GM23338 (cell line): ENCODE data around the gene CLIC3. TPM values are rescaled to one million over a fixed set of nuclear protein-coding genes. Genes with fewer than 3 reads are reported as not detected.

Source experiments
- ATAC-seq: fragments of 200-7000 bp; cut with Tn5 transposase; 3 replicates; pipeline ENCODE4 v1.9.1; 2020
- DNase-seq: peaks from one replicate; pipeline ENCODE4 v3.0.0-alpha.2; 2015; ENCODE audit warnings: low spot score
- H2AFZ ChIP-seq: fragments of 200-600 bp; sonication (generic); 2 replicates; pipeline ENCODE4 v1.8.0; 2016; ENCODE audit warnings: antibody characterized with exemption, mild to moderate bottlenecking, moderate library complexity
- H3F3A ChIP-seq: fragments of 200-600 bp; sonication (generic); replicated peaks from 2 replicates; pipeline ENCODE4 v1.8.0; 2017; ENCODE audit warnings: antibody characterized with exemption, mixed run types, low read depth
- H3K27ac ChIP-seq: fragments of 200-600 bp; sonication (generic); 2 replicates; pipeline ENCODE4 v1.6.1; 2016; ENCODE audit warnings: low read depth
- H3K27me3 ChIP-seq: fragments of 200-600 bp; sonication (generic); 2 replicates; pipeline ENCODE4 v1.8.0; 2016; ENCODE audit warnings: mild to moderate bottlenecking, mixed run types, moderate library complexity; ENCODE audit not compliant: insufficient read depth
- H3K36me3 ChIP-seq: fragments of 200-600 bp; sonication (generic); 2 replicates; pipeline ENCODE4 v1.8.0; 2016; ENCODE audit warnings: mild to moderate bottlenecking; ENCODE audit not compliant: insufficient read depth
- H3K4me1 ChIP-seq: fragments of 200-600 bp; sonication (generic); 2 replicates; pipeline ENCODE4 v1.8.0; 2016; ENCODE audit warnings: mild to moderate bottlenecking, moderate library complexity; ENCODE audit not compliant: insufficient read depth
- H3K4me2 ChIP-seq: fragments of 200-600 bp; sonication (generic); 2 replicates; pipeline ENCODE4 v1.7.1; 2017; ENCODE audit warnings: mixed run types
- H3K4me3 ChIP-seq: fragments of 200-600 bp; sonication (generic); 2 replicates; pipeline ENCODE4 v1.6.1; 2016; ENCODE audit warnings: mixed run types
- H3K79me2 ChIP-seq: fragments of 200-600 bp; sonication (generic); replicated peaks from 2 replicates; pipeline ENCODE4 v1.8.0; 2017; ENCODE audit warnings: mild to moderate bottlenecking; ENCODE audit not compliant: insufficient read depth
- H3K9me2 ChIP-seq: fragments of 200-600 bp; sonication (generic); 2 replicates; pipeline ENCODE4 v1.8.0; 2017; ENCODE audit not compliant: insufficient read depth
- H4K20me1 ChIP-seq: fragments of 200-600 bp; sonication (generic); replicated peaks from 2 replicates; pipeline ENCODE4 v1.8.0; 2017; ENCODE audit warnings: mild to moderate bottlenecking; ENCODE audit not compliant: insufficient read depth
- H3K27ac Mint-ChIP-seq: 2 replicates; pipeline ENCODE4 v1.8.0; 2020; ENCODE audit warnings: inconsistent platforms, mild to moderate bottlenecking, moderate library complexity, mixed read lengths
- H3K27me3 Mint-ChIP-seq: 3 replicates; pipeline ENCODE4 v1.8.0; 2022; ENCODE audit warnings: low read depth, mild to moderate bottlenecking, moderate library complexity, mixed read lengths, inconsistent platforms; ENCODE audit not compliant: insufficient read depth, poor library complexity
- H3K36me3 Mint-ChIP-seq: 3 replicates; pipeline ENCODE4 v1.8.0; 2021; ENCODE audit warnings: low read depth, mild to moderate bottlenecking, inconsistent platforms, moderate library complexity, mixed read lengths
- H3K4me1 Mint-ChIP-seq: 3 replicates; pipeline ENCODE4 v1.8.0; 2020; ENCODE audit warnings: mild to moderate bottlenecking, inconsistent platforms, mixed read lengths
- H3K4me3 Mint-ChIP-seq: 3 replicates; pipeline ENCODE4 v1.8.0; 2021; ENCODE audit warnings: moderate library complexity, mild to moderate bottlenecking, inconsistent platforms, mixed read lengths
- H3K9me3 Mint-ChIP-seq: 3 replicates; pipeline ENCODE4 v1.8.0; 2020; ENCODE audit warnings: moderate library complexity, mild to moderate bottlenecking, inconsistent platforms, mixed read lengths
- CREB1 ChIP-seq: fragments of 250-450 bp; sonication (Bioruptor Pico); IDR thresholded peaks from 2 replicates; pipeline ENCODE4 v1.5.0; 2020; ENCODE audit warnings: low read depth, mild to moderate bottlenecking, moderate library complexity
- EZH2 ChIP-seq: fragments of 200-600 bp; sonication (generic); IDR thresholded peaks from one replicate; pipeline ENCODE4 v1.8.0; 2017; ENCODE audit warnings: antibody characterized with exemption, mild to moderate bottlenecking, low read depth; ENCODE audit not compliant: unreplicated experiment
- EZH2phosphoT487 ChIP-seq: fragments of 200-600 bp; sonication (generic); IDR thresholded peaks from one replicate; pipeline ENCODE4 v1.8.1; 2018; ENCODE audit warnings: antibody characterized with exemption; ENCODE audit not compliant: unreplicated experiment
- JUNB ChIP-seq: IDR thresholded peaks from one replicate; pipeline ENCODE4 v1.6.1; 2016; ENCODE audit warnings: antibody characterized with exemption; ENCODE audit not compliant: unreplicated experiment
- NANOG ChIP-seq: IDR thresholded peaks from 2 replicates; pipeline ENCODE4 v1.6.1; 2016; ENCODE audit warnings: antibody characterized with exemption, borderline replicate concordance
- POLR2AphosphoS5 ChIP-seq: IDR thresholded peaks from 2 replicates; pipeline ENCODE4 v1.6.1; 2016; ENCODE audit warnings: antibody characterized with exemption, low read depth
- ZNF114 ChIP-seq: fragments of 250-450 bp; sonication (Bioruptor Pico); IDR thresholded peaks from 2 replicates; pipeline ENCODE4 v1.5.0; 2020; ENCODE audit warnings: mild to moderate bottlenecking, moderate library complexity
- ZNF331 ChIP-seq: fragments of 250-450 bp; sonication (Bioruptor Pico); IDR thresholded peaks from 2 replicates; pipeline ENCODE4 v1.5.0; 2020; ENCODE audit warnings: low read depth, mild to moderate bottlenecking, moderate library complexity
- polyA plus RNA-seq: library from polyadenylated mRNA; unstranded; fragments of >200 nt; fragmentation: Nextera tagmentation; extraction: Ambion mirVana; gene quantifications from 2 replicates; pipeline ENCODE4 v1.2.1, GENCODE V29; 2016
- total RNA-seq: library from RNA; depleted of rRNA; stranded (reverse); fragments of >200 nt; shearing (Covaris generic); gene quantifications from 2 replicates; pipeline ENCODE4 v1.2.3, GENCODE V29; 2014
- TF ChIP-seq, protein P1 (sequence below): fragments of 250-450 bp; sonication (Bioruptor Pico); IDR thresholded peaks from 2 replicates; pipeline ENCODE4 v1.5.0; 2020; ENCODE audit warnings: mild to moderate bottlenecking, moderate library complexity
- TF ChIP-seq, protein P2 (sequence below): IDR thresholded peaks from one replicate; pipeline ENCODE4 v1.6.1; 2018; ENCODE audit warnings: antibody characterized with exemption; ENCODE audit not compliant: unreplicated experiment
- TF ChIP-seq, protein P3 (sequence below), 2 experiments: fragments of 200-600 bp in 1 of 2; sonication (generic) in 1 of 2; conservative IDR thresholded peaks; 2 replicates each; pipeline versions ENCODE4 v1.5.1 to v1.6.1; 2016 to 2017; ENCODE audit warnings: antibody characterized with exemption in 2 of 2, low read depth in 2 of 2, mild to moderate bottlenecking in 2 of 2, moderate library complexity in 1 of 2
- TF ChIP-seq, protein P4 (sequence below): IDR thresholded peaks from 2 replicates; pipeline ENCODE4 v1.6.1; 2016; ENCODE audit warnings: antibody characterized with exemption

The CLIC3 gene
- total and polyA plus RNA-seq, 2 experiments from 2014 or later, result 0.53 to 0.56 TPM

DNA sequence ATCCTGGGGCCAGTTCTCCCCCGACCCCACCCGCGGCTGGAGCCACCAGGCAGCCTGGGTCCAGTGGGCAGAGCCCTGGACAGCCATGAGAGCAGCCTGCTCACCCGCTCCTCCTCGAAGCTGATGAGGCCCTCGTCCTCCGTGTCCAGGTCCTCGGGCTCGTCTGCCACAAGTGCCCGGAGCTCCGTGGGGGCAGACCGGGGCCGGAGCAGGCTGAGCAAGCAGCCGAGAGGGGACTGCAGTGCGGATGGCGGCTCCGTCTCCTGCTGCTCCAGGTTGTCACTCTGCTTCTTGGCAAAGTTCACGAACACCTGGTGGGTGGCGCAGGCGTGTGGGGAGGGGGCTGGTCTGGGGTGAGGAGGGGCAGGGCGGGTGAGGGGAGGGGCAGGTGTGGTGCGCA lies 11.9 kb upstream of the CLIC3 start:
- Histone ChIP-seq H3K4me1 (no peaks in the 10 kb centered on the region), H3K9me2 (no peaks in the 10 kb centered on the region), H4K20me1 (no peaks in the 10 kb centered on the region), H3K27me3 (no peaks in the 10 kb centered on the region), H3K4me2 (no peak overlapping the region), H3K4me3 (no peak overlapping the region), H3K79me2 (no peaks in the 10 kb centered on the region), H3F3A (no peaks in the 10 kb centered on the region), H3K36me3 (no peaks in the 10 kb centered on the region), H2AFZ (no peak overlapping the region), H3K27ac (no peak overlapping the region)
- TF ChIP-seq, protein P1, sequence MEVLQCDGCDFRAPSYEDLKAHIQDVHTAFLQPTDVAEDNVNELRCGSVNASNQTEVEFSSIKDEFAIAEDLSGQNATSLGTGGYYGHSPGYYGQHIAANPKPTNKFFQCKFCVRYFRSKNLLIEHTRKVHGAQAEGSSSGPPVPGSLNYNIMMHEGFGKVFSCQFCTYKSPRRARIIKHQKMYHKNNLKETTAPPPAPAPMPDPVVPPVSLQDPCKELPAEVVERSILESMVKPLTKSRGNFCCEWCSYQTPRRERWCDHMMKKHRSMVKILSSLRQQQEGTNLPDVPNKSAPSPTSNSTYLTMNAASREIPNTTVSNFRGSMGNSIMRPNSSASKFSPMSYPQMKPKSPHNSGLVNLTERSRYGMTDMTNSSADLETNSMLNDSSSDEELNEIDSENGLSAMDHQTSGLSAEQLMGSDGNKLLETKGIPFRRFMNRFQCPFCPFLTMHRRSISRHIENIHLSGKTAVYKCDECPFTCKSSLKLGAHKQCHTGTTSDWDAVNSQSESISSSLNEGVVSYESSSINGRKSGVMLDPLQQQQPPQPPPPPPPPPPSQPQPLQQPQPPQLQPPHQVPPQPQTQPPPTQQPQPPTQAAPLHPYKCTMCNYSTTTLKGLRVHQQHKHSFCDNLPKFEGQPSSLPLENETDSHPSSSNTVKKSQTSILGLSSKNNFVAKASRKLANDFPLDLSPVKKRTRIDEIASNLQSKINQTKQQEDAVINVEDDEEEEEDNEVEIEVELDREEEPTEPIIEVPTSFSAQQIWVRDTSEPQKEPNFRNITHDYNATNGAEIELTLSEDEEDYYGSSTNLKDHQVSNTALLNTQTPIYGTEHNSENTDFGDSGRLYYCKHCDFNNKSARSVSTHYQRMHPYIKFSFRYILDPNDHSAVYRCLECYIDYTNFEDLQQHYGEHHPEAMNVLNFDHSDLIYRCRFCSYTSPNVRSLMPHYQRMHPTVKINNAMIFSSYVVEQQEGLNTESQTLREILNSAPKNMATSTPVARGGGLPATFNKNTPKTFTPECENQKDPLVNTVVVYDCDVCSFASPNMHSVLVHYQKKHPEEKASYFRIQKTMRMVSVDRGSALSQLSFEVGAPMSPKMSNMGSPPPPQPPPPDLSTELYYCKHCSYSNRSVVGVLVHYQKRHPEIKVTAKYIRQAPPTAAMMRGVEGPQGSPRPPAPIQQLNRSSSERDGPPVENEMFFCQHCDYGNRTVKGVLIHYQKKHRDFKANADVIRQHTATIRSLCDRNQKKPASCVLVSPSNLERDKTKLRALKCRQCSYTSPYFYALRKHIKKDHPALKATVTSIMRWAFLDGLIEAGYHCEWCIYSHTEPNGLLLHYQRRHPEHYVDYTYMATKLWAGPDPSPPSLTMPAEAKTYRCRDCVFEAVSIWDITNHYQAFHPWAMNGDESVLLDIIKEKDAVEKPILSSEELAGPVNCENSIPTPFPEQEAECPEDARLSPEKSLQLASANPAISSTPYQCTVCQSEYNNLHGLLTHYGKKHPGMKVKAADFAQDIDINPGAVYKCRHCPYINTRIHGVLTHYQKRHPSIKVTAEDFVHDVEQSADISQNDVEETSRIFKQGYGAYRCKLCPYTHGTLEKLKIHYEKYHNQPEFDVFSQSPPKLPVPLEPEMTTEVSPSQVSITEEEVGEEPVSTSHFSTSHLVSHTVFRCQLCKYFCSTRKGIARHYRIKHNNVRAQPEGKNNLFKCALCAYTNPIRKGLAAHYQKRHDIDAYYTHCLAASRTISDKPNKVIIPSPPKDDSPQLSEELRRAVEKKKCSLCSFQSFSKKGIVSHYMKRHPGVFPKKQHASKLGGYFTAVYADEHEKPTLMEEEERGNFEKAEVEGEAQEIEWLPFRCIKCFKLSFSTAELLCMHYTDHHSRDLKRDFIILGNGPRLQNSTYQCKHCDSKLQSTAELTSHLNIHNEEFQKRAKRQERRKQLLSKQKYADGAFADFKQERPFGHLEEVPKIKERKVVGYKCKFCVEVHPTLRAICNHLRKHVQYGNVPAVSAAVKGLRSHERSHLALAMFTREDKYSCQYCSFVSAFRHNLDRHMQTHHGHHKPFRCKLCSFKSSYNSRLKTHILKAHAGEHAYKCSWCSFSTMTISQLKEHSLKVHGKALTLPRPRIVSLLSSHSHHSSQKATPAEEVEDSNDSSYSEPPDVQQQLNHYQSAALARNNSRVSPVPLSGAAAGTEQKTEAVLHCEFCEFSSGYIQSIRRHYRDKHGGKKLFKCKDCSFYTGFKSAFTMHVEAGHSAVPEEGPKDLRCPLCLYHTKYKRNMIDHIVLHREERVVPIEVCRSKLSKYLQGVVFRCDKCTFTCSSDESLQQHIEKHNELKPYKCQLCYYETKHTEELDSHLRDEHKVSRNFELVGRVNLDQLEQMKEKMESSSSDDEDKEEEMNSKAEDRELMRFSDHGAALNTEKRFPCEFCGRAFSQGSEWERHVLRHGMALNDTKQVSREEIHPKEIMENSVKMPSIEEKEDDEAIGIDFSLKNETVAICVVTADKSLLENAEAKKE (CRISPR knock-in tag), result no peak
- TF ChIP-seq NANOG (no peak), EZH2 (no peak), CREB1 (CRISPR knock-in tag) (no peak), POLR2AphosphoS5 (no peak), EZH2phosphoT487 (no peak), JUNB (no peak), ZNF331 (CRISPR knock-in tag) (no peak), ZNF114 (CRISPR knock-in tag) (no peak)
- TF ChIP-seq, protein P2, sequence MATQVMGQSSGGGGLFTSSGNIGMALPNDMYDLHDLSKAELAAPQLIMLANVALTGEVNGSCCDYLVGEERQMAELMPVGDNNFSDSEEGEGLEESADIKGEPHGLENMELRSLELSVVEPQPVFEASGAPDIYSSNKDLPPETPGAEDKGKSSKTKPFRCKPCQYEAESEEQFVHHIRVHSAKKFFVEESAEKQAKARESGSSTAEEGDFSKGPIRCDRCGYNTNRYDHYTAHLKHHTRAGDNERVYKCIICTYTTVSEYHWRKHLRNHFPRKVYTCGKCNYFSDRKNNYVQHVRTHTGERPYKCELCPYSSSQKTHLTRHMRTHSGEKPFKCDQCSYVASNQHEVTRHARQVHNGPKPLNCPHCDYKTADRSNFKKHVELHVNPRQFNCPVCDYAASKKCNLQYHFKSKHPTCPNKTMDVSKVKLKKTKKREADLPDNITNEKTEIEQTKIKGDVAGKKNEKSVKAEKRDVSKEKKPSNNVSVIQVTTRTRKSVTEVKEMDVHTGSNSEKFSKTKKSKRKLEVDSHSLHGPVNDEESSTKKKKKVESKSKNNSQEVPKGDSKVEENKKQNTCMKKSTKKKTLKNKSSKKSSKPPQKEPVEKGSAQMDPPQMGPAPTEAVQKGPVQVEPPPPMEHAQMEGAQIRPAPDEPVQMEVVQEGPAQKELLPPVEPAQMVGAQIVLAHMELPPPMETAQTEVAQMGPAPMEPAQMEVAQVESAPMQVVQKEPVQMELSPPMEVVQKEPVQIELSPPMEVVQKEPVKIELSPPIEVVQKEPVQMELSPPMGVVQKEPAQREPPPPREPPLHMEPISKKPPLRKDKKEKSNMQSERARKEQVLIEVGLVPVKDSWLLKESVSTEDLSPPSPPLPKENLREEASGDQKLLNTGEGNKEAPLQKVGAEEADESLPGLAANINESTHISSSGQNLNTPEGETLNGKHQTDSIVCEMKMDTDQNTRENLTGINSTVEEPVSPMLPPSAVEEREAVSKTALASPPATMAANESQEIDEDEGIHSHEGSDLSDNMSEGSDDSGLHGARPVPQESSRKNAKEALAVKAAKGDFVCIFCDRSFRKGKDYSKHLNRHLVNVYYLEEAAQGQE, result no peak
- TF ChIP-seq, protein P3, sequence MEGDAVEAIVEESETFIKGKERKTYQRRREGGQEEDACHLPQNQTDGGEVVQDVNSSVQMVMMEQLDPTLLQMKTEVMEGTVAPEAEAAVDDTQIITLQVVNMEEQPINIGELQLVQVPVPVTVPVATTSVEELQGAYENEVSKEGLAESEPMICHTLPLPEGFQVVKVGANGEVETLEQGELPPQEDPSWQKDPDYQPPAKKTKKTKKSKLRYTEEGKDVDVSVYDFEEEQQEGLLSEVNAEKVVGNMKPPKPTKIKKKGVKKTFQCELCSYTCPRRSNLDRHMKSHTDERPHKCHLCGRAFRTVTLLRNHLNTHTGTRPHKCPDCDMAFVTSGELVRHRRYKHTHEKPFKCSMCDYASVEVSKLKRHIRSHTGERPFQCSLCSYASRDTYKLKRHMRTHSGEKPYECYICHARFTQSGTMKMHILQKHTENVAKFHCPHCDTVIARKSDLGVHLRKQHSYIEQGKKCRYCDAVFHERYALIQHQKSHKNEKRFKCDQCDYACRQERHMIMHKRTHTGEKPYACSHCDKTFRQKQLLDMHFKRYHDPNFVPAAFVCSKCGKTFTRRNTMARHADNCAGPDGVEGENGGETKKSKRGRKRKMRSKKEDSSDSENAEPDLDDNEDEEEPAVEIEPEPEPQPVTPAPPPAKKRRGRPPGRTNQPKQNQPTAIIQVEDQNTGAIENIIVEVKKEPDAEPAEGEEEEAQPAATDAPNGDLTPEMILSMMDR (conservative IDR thresholded peaks at IDR 0.05; ENCODE audit: low read depth in 2 of 2), result no peak
- TF ChIP-seq, protein P4, sequence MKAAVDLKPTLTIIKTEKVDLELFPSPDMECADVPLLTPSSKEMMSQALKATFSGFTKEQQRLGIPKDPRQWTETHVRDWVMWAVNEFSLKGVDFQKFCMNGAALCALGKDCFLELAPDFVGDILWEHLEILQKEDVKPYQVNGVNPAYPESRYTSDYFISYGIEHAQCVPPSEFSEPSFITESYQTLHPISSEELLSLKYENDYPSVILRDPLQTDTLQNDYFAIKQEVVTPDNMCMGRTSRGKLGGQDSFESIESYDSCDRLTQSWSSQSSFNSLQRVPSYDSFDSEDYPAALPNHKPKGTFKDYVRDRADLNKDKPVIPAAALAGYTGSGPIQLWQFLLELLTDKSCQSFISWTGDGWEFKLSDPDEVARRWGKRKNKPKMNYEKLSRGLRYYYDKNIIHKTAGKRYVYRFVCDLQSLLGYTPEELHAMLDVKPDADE, result no peak
- Mint-ChIP-seq H3K4me3 (no peak overlapping the region), H3K36me3 (peaks cover 6% of the 10 kb centered on the region; the same call in 2 of the 3 replicates), H3K27me3 (peaks cover 3% of the 10 kb centered on the region), H3K4me1 (no peaks in the 10 kb centered on the region), H3K9me3 (peaks cover 19% of the 10 kb centered on the region), H3K27ac (no peak overlapping the region)
- ATAC-seq, result no peak
- DNase-seq, result no peak
